Cardiac muscle cell (in vitro differentiated cells and primary cell): ENCODE measurements around the gene CTNNAL1. TPM values are rescaled to one million over a fixed set of nuclear protein-coding genes. Genes with fewer than 3 reads are reported as not detected.
A peak's percentile ranks its signal among the peaks of the same experiment; 100 is the strongest.

ENCODE experiments used
- DNase-seq, 2 donors: peaks; one replicate each; pipeline versions ENCODE4 v3.0.0 to v3.0.0-alpha.2; 2010 to 2017; ENCODE audit warnings: low read depth in 1 of 2, low spot score in 1 of 2
- H3K27ac ChIP-seq: fragments of 200-600 bp; sonication (generic); 2 replicates; pipeline ENCODE4 v1.5.1; 2016
- H3K27me3 ChIP-seq: fragments of 200-600 bp; sonication (generic); 2 replicates; pipeline ENCODE4 v1.6.0; 2016; ENCODE audit warnings: control low read depth
- H3K36me3 ChIP-seq: fragments of 200-600 bp; sonication (generic); 2 replicates; pipeline ENCODE4 v1.5.1; 2016; ENCODE audit warnings: control low read depth
- H3K4me1 ChIP-seq: fragments of 200-600 bp; sonication (generic); 2 replicates; pipeline ENCODE4 v1.8.1; 2017; ENCODE audit warnings: low read depth, mild to moderate bottlenecking, mixed run types
- H3K4me3 ChIP-seq: fragments of 200-600 bp; sonication (generic); 2 replicates; pipeline ENCODE4 v1.5.1; 2016; ENCODE audit warnings: mild to moderate bottlenecking
- H3K9me3 ChIP-seq: fragments of 200-600 bp; sonication (generic); 2 replicates; pipeline ENCODE4 v1.5.1; 2017; ENCODE audit warnings: low read depth, mild to moderate bottlenecking, control low read depth
- CTCF ChIP-seq: IDR thresholded peaks from 2 replicates; pipeline ENCODE4 v1.5.1; 2012; ENCODE audit warnings: low read depth, mild to moderate bottlenecking, low read length
- polyA plus RNA-seq: library from polyadenylated mRNA; unstranded; fragments of >200 nt; fragmentation: Nextera tagmentation; extraction: Ambion mirVana; gene quantifications from 2 replicates; pipeline ENCODE4 v1.2.1, GENCODE V29; 2016
- total RNA-seq: library from RNA; depleted of rRNA; stranded (reverse); fragments of >200 nt; gene quantifications from 2 replicates; pipeline ENCODE4 v1.2.3, GENCODE V29; 2016

Gene CTNNAL1
- total and polyA plus RNA-seq, 2 experiments from 2014 or later = 64.7 to 102 TPM

GRCh38 chr9:109043578-109043977 is 30.3 kb upstream of the CTNNAL1 start:
- no peak for TF ChIP-seq CTCF
- H3K27me3 ChIP-seq = no peaks in the 10 kb centered on the region
- no peaks in the 10 kb centered on the region for H3K4me1 ChIP-seq
- no peak overlapping the region for H3K27ac ChIP-seq
- no peak overlapping the region for H3K4me3 ChIP-seq
- H3K36me3 ChIP-seq = peaks cover 29% of the 10 kb centered on the region
- no peak for DNase-seq
- H3K9me3 ChIP-seq = no peaks in the 10 kb centered on the region

- Histone ChIP-seq H3K27ac (no peak overlapping the region), H3K9me3 (no peaks in the 10 kb centered on the region), H3K36me3 (peaks cover 17% of the 10 kb centered on the region), H3K4me3 (no peak overlapping the region), H3K4me1 (peaks cover 8% of the 10 kb centered on the region), H3K27me3 (no peaks in the 10 kb centered on the region)
- no peak for DNase-seq
- no peak for TF ChIP-seq CTCF
These were observed 27.3 kb upstream of the CTNNAL1 start for GRCh38 chr9:109040571-109040970.

GRCh38 chr9:109039539-109039938 is 26.2 kb upstream of the CTNNAL1 start:
- Histone ChIP-seq H3K27me3 (no peaks in the 10 kb centered on the region), H3K4me1 (peaks cover 8% of the 10 kb centered on the region), H3K36me3 (peaks cover 17% of the 10 kb centered on the region), H3K4me3 (no peak overlapping the region), H3K27ac (no peak overlapping the region), H3K9me3 (no peaks in the 10 kb centered on the region)
- DNase-seq = no peak
- no peak for TF ChIP-seq CTCF

- no peak overlapping the region for H3K4me3 ChIP-seq
- H3K36me3 ChIP-seq = peaks cover 19% of the 10 kb centered on the region
- no peak for TF ChIP-seq CTCF
- DNase-seq = no peak
- H3K27ac ChIP-seq = peak overlapping the region; percentile 74
- peaks cover 8% of the 10 kb centered on the region for H3K4me1 ChIP-seq
- H3K27me3 ChIP-seq = no peaks in the 10 kb centered on the region
- H3K9me3 ChIP-seq = no peaks in the 10 kb centered on the region
These were observed 24.8 kb upstream of the CTNNAL1 start for GRCh38 chr9:109037946-109038715.

GRCh38 chr9:109036744-109037680 is 23.7 kb upstream of the CTNNAL1 start:
- H3K27me3 ChIP-seq = no peaks in the 10 kb centered on the region
- H3K9me3 ChIP-seq = no peaks in the 10 kb centered on the region
- H3K4me3 ChIP-seq = no peak overlapping the region
- peak overlapping the region; percentile 74 for H3K27ac ChIP-seq
- DNase-seq = peak; percentile 32 to 57
- peaks cover 17% of the 10 kb centered on the region for H3K36me3 ChIP-seq
- H3K4me1 ChIP-seq = peaks cover 8% of the 10 kb centered on the region
- no peak for TF ChIP-seq CTCF
